Measurements from ENCODE around the gene ZNF776.
"Not testable (repeated sequence)": the region's sequence is repeated elsewhere in the genome, so short reads cannot be mapped to it uniquely, and the experiment has no call there.

ZNF776 gene

DNA sequence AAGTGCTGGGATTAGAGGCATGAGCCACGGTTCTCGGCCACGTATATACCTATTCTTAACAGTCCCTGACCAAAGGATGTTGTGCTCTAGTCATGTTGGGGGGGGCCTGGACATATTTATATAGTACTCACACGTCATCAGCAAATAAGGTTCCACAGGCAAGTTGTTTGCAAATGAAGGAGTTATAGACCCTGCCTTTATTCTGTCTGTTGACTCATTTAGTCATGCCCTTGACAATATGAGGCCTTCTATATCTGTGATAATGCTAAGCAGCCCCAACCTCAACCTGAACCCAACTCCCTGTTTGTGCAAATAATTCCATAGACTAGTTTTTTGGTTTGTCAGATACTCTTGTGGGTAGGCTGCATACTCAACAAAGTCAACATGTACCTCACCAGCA is 31.7 kb downstream of the ZNF776 start:
- no peak for DNase-seq (ENCODE audit: low spot score)

DNA sequence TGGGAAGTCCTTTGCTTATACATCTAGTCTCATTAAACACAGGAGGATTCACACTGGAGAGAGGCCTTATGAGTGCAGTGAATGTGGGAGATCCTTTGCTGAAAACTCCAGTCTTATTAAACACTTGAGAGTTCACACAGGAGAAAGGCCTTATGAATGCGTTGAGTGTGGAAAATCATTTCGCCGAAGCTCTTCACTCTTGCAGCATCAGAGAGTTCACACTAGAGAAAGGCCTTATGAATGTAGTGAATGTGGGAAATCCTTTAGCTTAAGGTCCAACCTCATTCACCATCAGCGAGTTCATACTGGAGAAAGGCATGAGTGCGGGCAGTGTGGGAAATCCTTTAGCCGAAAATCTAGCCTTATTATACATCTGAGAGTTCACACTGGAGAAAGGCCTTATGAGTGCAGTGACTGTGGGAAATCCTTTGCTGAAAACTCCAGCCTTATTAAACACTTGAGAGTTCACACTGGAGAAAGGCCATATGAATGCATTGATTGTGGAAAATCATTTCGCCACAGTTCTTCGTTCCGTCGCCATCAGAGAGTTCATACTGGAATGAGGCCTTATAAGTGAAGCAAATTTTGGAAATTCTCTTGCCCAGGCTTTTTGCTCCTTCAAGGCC is 32.7 kb downstream of the ZNF776 start:
- no peak for DNase-seq (ENCODE audit: low spot score)

DNA sequence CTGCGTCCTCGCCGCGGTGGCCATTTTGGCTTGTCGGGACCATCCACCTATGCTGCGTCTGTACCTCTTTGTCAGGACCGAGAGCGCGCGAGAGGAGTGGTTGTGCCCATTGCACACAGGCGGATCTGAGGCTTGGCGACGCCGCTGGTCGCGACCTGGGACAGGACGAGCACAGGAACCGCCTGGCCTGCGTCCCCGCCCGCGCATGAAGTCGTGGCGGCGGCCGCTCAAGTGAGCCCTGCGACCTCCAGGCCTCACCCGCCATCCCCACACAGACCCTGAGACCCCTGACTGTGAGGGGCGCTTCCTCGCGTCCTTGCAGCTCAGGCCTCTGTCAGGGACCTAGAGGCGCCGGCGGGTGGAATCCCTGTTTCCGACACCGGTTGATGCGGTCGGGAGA is 39.7 kb downstream of the ZNF776 start:
- DNase-seq (ENCODE audit: low spot score): no peak

DNA sequence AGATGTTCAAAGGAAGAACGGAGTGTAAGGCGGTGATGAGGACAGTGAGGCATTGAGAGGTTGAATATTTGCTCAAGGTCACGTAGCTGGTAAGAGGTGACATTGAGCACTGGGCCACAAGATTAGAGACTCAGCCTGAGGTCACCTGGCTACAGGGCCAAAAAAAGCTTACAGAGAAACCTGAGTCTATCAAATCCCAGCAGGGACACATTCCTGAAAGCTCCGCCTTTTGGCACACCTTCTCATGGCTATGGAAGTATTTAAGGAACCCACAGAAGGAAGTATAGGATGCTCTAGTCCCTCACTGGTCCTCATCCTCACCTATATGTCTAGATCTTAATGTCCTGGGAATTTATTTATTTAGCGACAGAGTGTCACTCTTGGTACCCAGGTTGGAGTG is 40.3 kb downstream of the ZNF776 start:
- no peak for DNase-seq (ENCODE audit: low spot score)

DNA sequence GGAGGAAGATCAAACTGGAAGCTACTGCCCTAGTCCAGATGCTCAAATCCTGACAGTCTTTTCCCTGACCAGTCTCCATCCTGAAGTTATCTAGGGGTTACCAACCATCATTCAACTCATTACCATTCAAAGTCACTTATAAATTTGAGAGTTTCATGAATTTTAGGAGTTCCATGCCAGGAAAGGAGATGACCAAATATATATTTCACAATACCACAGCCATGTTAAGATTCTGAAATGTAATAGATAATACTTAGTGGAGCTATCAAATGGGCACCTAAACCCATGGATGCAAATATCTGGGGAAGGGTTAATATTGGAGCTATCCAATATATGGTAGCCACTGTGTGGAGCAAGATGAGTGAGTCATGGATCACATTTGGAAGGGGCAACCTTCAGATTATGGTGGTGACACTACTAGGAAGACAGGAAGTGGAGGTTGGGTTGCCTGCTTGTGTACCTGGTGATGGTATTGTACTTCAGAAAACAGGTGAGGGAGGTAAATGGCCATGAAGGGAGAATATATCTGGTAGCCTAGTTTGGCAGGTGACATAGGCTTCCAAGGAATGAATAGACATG is 41.6 kb downstream of the ZNF776 start:
- no peak for DNase-seq (ENCODE audit: low spot score)

DNA sequence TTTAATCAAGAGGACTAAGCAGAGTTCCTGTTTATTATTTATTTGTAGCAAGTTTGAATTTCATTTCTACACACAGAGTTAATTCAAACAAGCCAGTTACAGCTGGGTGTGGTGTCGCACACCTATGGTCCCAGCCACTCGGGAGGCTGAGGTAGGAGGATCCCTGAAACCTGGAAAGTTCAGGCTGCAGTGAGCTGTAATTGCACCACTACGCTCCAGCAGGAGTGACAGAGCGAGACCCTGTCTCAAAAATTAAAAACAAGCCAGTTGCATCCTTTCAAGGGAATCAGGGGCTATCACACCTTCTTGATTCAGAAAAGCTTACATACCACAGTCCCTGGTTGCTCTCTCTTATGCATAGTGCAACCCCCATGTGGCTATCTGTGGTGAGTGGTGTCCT is 42.7 kb downstream of the ZNF776 start:
- DNase-seq (ENCODE audit: low spot score): no peak

DNA sequence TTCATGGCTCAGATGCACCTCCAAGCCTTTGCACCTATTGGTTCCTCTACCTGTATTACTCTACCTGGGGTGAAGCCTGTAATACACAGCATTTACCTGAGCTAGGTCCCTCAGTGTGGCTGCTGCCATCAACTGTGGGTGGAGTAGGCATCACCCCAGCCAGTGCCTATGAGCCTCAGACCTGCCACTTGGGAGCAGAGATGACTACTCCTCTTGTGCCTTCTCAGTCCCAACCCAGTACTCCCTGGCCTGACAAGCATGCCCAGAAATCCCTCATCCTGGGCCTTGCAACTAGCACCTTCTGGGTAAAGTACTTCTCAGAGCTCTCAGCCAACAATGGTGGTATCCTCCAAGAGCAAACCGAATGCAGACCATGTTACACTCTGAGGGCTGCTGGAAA is 50.0 kb downstream of the ZNF776 start:
- not testable (repeated sequence) for DNase-seq (ENCODE audit: low spot score)

DNA sequence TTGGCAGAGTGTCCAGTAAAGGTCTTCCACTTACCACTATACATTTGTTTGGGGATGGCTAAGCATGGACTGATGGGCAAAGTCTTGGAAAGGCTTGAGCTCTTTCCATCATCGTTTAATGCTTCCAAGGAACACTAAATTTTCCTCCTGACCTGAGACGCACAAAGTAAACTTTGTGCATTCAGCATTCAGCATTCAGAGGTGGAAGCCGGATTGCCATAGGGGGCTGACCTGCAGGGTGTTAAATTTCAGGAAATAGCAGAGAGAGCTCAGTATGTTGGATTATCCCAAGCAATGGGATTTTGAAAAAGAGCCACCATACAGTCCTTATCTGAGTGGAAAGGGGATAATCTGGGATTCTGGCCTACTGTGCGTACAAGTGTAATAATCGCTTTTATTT is 54.1 kb downstream of the ZNF776 start:
- DNase-seq (ENCODE audit: low spot score): no peak

DNA sequence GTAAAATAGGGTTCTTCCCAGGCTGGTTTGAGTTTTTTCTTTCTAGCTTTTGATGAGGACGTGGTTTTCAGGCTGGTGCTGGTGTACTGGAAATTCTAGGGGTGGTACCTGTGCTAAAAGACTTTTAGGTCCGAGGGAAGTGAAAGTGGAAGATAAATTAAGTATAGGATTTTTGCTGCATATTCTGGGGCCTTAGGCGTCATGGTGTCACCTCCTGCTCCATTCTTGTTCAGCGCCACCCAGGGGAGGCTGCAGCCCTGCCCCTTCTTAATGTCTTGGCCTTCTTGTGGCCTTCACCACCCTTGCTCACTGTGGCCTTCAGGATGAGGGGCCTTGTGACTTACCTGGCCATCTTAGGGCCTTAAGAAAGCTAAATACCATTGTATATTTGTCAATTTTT is 55.7 kb downstream of the ZNF776 start:
- DNase-seq (ENCODE audit: low spot score): no peak

DNA sequence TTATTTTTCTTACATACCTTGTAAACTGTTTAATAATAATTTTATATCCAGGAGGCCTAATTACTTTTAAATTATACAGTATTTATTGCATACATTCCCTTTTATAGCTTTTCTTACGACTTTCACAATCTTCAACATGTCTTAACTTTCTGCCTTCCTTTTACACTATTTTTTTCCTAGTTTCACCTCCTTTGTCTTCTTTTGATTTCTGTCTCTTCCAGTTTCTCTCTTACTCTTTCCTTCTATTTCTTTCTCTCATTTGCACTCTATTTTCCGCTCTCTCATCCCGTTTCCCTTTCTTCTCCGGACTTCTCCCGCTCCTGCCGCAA is 56.6 kb downstream of the ZNF776 start:
- no peak for DNase-seq (ENCODE audit: low spot score)

DNA sequence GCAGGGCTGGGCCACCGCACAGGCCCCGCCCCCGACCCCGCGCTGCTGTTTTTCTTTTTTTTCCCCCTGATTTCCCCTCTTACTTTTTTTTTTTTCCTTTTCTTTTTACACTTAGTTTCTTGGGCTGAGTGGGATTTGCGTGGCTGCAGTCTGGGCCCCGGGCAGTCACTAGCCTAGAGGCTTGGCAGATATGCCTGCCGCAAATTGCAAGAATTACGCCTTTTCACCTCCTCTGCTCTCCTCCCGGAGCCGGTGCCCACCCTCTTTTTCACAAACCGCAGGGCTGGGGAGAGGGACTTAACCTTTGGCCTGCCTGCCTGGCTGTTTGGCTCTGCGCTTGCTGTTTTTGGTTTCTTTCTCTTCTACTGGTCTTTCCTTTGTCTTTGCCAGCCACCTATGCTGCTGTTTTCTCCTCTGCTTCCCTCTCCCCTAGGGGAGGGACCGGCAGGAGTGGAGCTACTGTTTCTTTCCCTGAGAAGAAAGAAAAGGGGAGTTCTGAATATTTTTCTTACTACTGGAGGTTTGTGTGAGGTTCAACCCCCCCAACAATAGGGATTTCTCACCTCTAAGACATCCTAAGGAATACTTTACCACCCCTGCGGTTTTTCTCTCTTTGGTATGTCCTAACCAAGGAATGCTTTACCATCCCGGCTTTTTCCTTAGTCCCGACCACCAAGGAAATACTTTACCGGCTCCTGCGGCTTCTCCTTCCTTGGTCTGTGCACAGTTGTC is 57.1 kb downstream of the ZNF776 start:
- DNase-seq (ENCODE audit: low spot score): no peak

DNA sequence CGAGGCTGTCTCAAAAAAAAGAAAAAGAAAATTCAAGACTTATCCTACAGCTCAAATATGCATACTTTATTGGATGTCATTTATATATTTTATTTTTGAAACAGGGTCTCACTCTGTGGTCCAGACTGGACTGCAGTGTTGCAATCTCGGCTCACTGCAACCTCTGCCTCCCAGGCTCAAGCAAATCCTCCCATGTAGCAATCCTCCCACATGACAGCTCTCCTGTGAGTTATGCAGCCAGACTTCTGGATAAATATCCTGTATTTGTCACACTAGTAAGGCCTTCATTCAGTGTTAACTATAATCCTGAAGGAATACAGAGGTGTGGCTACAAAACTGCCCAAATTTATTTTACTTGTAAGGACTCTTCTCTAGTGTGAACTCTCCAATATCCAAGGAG is 60.9 kb downstream of the ZNF776 start:
- no peak for DNase-seq (ENCODE audit: low spot score)
